Suprapubic skin (tissue), 4 donors: Measurements from ENCODE around the gene NRSN2. TPM values are rescaled to one million over a fixed set of nuclear protein-coding genes. Genes with fewer than 3 reads are reported as not detected.

Source experiments
- DNase-seq, 2 donors: peaks; one replicate each; pipeline ENCODE4 v3.0.0-alpha.2; 2019; ENCODE audit warnings: low spot score in 2 of 2
- H3K27ac ChIP-seq: fragments of 200-600 bp; sonication (generic); one replicate; pipeline ENCODE4 v1.5.1; 2019
- H3K27me3 ChIP-seq: fragments of 200-600 bp; sonication (generic); one replicate; pipeline ENCODE4 v1.5.1; 2019
- H3K36me3 ChIP-seq: fragments of 200-600 bp; sonication (generic); one replicate; pipeline ENCODE4 v1.5.1; 2019
- H3K4me1 ChIP-seq: fragments of 200-600 bp; sonication (generic); one replicate; pipeline ENCODE4 v1.5.1; 2019
- H3K4me3 ChIP-seq: fragments of 200-600 bp; sonication (generic); one replicate; pipeline ENCODE4 v1.5.1; 2019; ENCODE audit warnings: mild to moderate bottlenecking
- H3K9me3 ChIP-seq: fragments of 200-600 bp; sonication (generic); one replicate; pipeline ENCODE4 v1.5.1; 2019
- EP300 ChIP-seq: sonication (generic); formaldehyde crosslinking; IDR thresholded peaks from one replicate; pipeline ENCODE4 v1.6.1; 2017; ENCODE audit warnings: antibody characterized with exemption
- POLR2A ChIP-seq, 2 donors: fragments of 450-650 bp; IDR thresholded peaks; one replicate each; pipeline ENCODE4 v1.6.1; 2017; ENCODE audit warnings: antibody characterized with exemption in 2 of 2, mild to moderate bottlenecking in 2 of 2, moderate library complexity in 2 of 2
- POLR2AphosphoS5 ChIP-seq, 3 donors: sonication (generic); formaldehyde crosslinking; IDR thresholded peaks; one replicate each; pipeline ENCODE4 v1.6.1; 2017; ENCODE audit warnings: antibody characterized with exemption in 3 of 3
- WGBS: methylation state at CpG from one replicate; pipeline ENCODE4 v1.1.5; 2018; 5-methylcytosine and 5-hydroxymethylcytosine counted together
- total RNA-seq, 4 donors: library from RNA; depleted of rRNA; stranded (reverse); fragments of >200 nt; gene quantifications; one replicate each; pipeline ENCODE4 v1.1.0, GENCODE V29; 2016
- TF ChIP-seq, protein P1 (sequence below), 2 donors: fragments of 200-600 bp in 1 of 2; fragments of 450-650 bp in 1 of 2; sonication (generic) in 1 of 2; IDR thresholded peaks; one replicate each; pipeline ENCODE4 v1.5.1; 2016 to 2019; ENCODE audit warnings: antibody characterized with exemption in 2 of 2, mild to moderate bottlenecking in 1 of 2, moderate library complexity in 1 of 2

NRSN2 gene
- total RNA-seq, 4 donors from 2014 or later: 8.1 to 11.4 (median 10.9) TPM

DNA sequence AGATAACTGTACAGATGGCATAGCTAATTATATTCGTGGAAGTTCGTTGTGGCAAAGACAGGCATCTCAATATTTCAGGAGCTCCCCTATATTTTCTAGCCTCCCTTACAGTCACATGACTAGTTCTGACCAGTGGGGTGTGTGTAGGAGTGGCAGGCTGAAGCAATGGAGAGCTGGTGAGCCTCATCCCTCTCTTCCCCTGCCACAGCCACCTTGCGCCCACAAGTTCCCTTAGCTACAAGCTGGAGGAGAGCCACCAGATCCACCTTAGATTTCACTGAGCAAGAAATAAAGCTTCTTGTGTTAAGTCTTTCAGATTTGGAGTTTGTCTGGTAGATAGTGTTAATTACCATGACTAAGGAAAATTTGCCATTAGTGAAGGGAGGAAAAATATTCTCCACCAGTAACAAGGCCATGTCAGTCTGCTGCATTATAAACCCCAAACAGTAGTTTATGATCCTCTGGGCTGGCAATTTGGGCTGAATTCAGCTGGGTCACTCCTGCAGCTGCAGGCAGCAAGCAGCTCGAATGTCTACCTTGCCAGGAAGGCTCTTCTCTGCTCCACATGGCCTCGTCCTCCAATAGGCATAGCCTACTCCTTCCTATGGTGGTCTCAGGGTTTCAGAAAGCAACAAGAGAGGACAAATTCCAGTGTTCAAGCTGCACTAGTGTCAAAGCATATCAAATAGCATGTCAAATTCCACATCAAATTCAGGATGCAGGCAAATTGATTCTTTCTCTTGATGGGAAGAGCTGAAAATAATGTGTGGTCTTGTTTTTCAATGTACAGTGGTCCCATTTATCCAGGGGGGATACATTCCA, 53.8 kb downstream of the NRSN2 start:
- H3K4me3 ChIP-seq: no peak overlapping the region
- H3K27me3 ChIP-seq: no peaks in the 10 kb centered on the region

DNA sequence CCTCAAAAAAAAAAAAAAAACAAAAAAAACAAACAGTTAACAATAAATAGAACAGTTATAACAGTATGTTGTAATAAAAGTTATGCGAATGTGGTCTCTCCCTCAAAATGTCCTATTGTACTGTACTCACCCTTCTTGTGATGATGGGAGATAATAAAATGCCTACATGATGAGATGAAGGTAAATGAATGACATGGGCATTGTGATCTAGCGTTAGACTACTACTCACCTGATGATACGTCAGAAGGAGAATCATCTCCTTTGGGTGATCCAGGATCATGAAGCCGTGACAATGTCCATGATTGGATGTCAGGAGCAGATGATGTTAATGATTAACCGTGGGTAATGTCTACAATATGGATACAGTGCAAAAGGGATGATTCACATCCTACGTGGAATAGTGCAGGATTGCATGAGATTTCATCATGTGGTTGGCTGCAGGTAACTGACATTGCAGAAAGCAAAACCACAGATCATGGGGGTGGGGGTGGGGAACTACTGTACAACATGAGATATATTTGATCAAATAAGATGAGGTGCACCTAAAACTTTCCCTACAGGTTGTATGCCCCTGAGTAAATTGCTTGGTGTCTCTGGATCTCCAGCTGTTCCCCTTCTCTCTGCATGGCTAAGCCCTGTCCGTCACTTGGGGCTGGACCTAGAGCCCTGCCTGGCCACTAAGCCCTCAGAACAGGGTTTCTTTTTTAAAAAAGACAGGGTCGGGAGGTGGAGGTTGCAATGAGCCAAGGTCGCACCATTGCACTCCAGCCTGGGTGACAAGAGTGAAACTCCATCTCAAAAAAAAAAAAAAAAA, 55.0 kb downstream of the NRSN2 start:
- Histone ChIP-seq H3K4me1 (peaks cover 2% of the 10 kb centered on the region), H3K36me3 (peaks cover 8% of the 10 kb centered on the region), H3K27ac (no peak overlapping the region), H3K27me3 (no peaks in the 10 kb centered on the region), H3K4me3 (no peak overlapping the region), H3K9me3 (no peaks in the 10 kb centered on the region)
- no peak for DNase-seq
- 80% methylated on average over 9 of the region's 9 CpGs for WGBS
- no peak for TF ChIP-seq POLR2A (IDR thresholded peaks at IDR 0.05)
- TF ChIP-seq, protein P1, sequence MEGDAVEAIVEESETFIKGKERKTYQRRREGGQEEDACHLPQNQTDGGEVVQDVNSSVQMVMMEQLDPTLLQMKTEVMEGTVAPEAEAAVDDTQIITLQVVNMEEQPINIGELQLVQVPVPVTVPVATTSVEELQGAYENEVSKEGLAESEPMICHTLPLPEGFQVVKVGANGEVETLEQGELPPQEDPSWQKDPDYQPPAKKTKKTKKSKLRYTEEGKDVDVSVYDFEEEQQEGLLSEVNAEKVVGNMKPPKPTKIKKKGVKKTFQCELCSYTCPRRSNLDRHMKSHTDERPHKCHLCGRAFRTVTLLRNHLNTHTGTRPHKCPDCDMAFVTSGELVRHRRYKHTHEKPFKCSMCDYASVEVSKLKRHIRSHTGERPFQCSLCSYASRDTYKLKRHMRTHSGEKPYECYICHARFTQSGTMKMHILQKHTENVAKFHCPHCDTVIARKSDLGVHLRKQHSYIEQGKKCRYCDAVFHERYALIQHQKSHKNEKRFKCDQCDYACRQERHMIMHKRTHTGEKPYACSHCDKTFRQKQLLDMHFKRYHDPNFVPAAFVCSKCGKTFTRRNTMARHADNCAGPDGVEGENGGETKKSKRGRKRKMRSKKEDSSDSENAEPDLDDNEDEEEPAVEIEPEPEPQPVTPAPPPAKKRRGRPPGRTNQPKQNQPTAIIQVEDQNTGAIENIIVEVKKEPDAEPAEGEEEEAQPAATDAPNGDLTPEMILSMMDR (IDR thresholded peaks at IDR 0.05): no peak
- TF ChIP-seq EP300: no peak
- TF ChIP-seq POLR2AphosphoS5 (IDR thresholded peaks at IDR 0.05): no peak

More for the DNA sequence above, 53.8 kb downstream of the NRSN2 start:
- Histone ChIP-seq H3K4me1 (no peaks in the 10 kb centered on the region), H3K36me3 (peaks cover 21% of the 10 kb centered on the region), H3K9me3 (no peaks in the 10 kb centered on the region), H3K27ac (no peak overlapping the region)
- TF ChIP-seq EP300: no peak
- WGBS: 65% methylated on average over 5 of the region's 5 CpGs
- DNase-seq: no peak

DNA sequence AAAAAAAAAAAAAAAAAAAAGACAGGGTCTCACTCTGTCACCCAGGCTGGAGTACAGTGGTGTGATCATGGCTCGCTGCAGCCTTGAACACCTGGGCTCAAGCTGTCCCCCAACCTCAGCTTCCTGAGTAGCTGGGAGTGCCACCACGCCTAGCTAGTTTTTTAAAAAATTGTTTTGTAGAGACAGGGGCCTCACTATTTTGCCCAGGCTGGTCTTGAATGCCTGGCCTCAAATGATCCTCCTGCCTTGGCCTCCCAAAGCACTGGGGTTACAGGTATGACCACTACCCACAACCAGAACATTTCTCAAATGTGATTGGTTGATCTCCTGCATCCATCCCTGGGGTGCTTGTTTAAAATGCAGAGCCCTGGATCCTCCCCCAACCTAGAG, 55.6 kb downstream of the NRSN2 start:
- H3K27me3 ChIP-seq: no peaks in the 10 kb centered on the region
- H3K36me3 ChIP-seq: peaks cover 4% of the 10 kb centered on the region
- TF ChIP-seq, protein P1 (IDR thresholded peaks at IDR 0.05): no peak
- no peak for TF ChIP-seq EP300
- no peak for TF ChIP-seq POLR2AphosphoS5 (IDR thresholded peaks at IDR 0.05)
- no peak for TF ChIP-seq POLR2A (IDR thresholded peaks at IDR 0.05)
- H3K27ac ChIP-seq: no peak overlapping the region
- peaks cover 8% of the 10 kb centered on the region for H3K4me1 ChIP-seq
- no peak overlapping the region for H3K4me3 ChIP-seq
- WGBS: 86% methylated on average over 2 of the region's 2 CpGs
- no peak for DNase-seq
- H3K9me3 ChIP-seq: no peaks in the 10 kb centered on the region

DNA sequence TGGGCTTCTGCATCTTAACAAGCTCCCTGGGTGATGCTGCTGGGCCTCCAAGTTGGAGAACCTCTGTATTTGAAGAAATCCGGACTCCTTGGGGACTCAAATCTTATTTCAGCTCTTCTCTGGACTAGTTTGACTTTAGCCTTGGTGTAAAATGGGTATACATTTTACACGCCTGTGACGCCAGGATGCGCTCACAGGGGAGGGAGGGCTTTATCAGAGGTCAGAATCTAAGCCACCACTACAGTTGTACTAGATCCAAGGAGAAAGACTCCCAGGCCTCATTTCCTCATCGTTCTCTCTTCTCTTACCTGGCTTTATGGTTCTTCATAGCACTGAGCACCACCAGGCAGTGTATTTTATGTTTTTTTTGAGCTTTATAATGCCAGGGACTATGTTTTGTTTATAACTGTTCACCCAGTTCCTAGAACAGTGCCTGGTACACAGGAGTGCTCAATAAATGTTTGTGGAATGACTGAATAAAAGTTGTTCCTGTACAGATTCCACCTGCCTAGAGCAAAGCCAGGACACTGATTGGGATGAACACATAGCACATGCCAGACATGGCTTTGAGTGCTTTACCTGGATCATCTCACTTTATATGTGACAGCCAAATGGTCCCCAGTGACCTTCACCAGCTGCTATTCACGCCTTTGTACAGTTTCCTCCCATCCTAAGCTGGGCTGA, 56.1 kb downstream of the NRSN2 start:
- no peak overlapping the region for H3K27ac ChIP-seq

DNA sequence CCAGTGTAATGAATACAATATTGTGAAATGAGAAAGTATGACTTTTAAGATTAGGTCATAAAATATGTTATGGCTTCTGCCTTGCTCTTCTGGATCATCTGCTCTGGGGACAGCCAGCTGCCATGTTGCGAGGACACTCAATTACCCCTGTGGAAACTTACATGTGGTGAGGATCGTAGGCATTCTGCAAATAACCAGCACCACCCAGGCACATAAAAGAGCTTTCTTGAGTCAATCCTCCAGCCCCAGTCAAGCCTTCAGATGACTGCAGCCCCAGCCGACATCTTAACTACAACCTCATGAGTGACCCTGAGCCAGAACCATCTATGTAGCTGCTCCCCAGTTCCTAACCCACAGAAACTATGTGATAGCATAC, 56.7 kb downstream of the NRSN2 start:
- H3K27ac ChIP-seq: no peak overlapping the region
- peaks cover 9% of the 10 kb centered on the region for H3K4me1 ChIP-seq

More for the DNA sequence above, 56.1 kb downstream of the NRSN2 start:
- no peaks in the 10 kb centered on the region for H3K9me3 ChIP-seq
- no peak for DNase-seq
- H3K4me3 ChIP-seq: no peak overlapping the region
- TF ChIP-seq POLR2AphosphoS5 (IDR thresholded peaks at IDR 0.05): no peak
- TF ChIP-seq POLR2A (IDR thresholded peaks at IDR 0.05): no peak
- TF ChIP-seq EP300: no peak
- TF ChIP-seq, protein P1 (IDR thresholded peaks at IDR 0.05): no peak
- no peaks in the 10 kb centered on the region for H3K27me3 ChIP-seq
- whole genome bisulfite sequencing: 95% methylated on average over 6 of the region's 6 CpGs
- H3K36me3 ChIP-seq: no peaks in the 10 kb centered on the region
- H3K4me1 ChIP-seq: peaks cover 9% of the 10 kb centered on the region

More for the DNA sequence above, 56.7 kb downstream of the NRSN2 start:
- TF ChIP-seq EP300 (no peak), POLR2A (IDR thresholded peaks at IDR 0.05) (no peak), POLR2AphosphoS5 (IDR thresholded peaks at IDR 0.05) (no peak)
- TF ChIP-seq, protein P1 (IDR thresholded peaks at IDR 0.05): no peak
- Histone ChIP-seq H3K27me3 (no peaks in the 10 kb centered on the region), H3K36me3 (no peaks in the 10 kb centered on the region), H3K4me3 (no peak overlapping the region), H3K9me3 (no peaks in the 10 kb centered on the region)
- WGBS: 95% methylated on average over 3 of the region's 3 CpGs
- DNase-seq: no peak
